GM21367 (cell line): ENCODE measurements around the gene TMEM244.
"Not testable (repeated sequence)": the region's sequence is repeated elsewhere in the genome, so short reads cannot be mapped to it uniquely, and the experiment has no call there.

Experiments used
- ATAC-seq: cut with Tn5 transposase; IDR thresholded peaks from one replicate; pipeline ENCODE4 v1.9.1; 2021; ENCODE audit not compliant: unreplicated experiment

Gene TMEM244

GRCh38 chr6:129817332-129817731 lies 43.8 kb downstream of the TMEM244 start:
- ATAC-seq: no peak

- ATAC-seq: no peak
Observed at GRCh38 chr6:129812145-129812777, 48.9 kb downstream of the TMEM244 start.

- not testable (repeated sequence) for ATAC-seq
Observed at GRCh38 chr6:129807141-129807540, 54.0 kb downstream of the TMEM244 start.

- ATAC-seq: not testable (repeated sequence)
Observed at GRCh38 chr6:129802920-129803319, 58.2 kb downstream of the TMEM244 start.

GRCh38 chr6:129801909-129802308 lies 59.2 kb downstream of the TMEM244 start:
- ATAC-seq: no peak

GRCh38 chr6:129795261-129795660 lies 65.9 kb downstream of the TMEM244 start:
- no peak for ATAC-seq

GRCh38 chr6:129793447-129793846 lies 67.7 kb downstream of the TMEM244 start:
- no peak for ATAC-seq

- no peak for ATAC-seq
Observed at GRCh38 chr6:129792049-129792448, 69.1 kb downstream of the TMEM244 start.

GRCh38 chr6:129790785-129791184 lies 70.3 kb downstream of the TMEM244 start:
- no peak for ATAC-seq

GRCh38 chr6:129789974-129790373 lies 71.1 kb downstream of the TMEM244 start:
- ATAC-seq: no peak

GRCh38 chr6:129787816-129788215 lies 73.3 kb downstream of the TMEM244 start:
- no peak for ATAC-seq

GRCh38 chr6:129786548-129786947 lies 74.6 kb downstream of the TMEM244 start:
- ATAC-seq: no peak

- ATAC-seq: no peak
Observed at GRCh38 chr6:129785756-129786135, 75.4 kb downstream of the TMEM244 start.

GRCh38 chr6:129785047-129785755 lies 75.9 kb downstream of the TMEM244 start:
- no peak for ATAC-seq
